ENCODE results near the gene ID4.

The ID4 gene

DNA sequence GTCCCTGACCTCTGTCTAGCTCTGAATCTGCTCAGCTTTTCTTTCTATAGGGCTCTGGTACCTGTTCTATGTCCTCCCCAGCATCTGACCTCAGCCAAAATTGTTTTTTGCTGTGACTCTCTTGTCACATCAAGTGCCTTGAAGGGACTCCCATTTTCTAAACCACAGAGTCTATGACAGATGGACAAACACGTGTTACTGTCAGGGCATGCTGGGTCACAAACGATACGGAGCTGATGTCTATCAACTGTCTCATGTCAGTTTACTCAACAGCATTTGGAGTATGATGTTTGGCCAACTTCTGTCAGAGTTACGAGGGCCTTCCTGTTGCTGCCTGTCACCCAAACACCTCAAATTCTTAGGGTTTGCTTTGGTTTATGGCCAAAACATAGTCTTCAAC is 20.5 kb downstream of the ID4 start:
- Histone ChIP-seq H3K27ac (ENCODE audit: low read depth, low read length, poor library complexity, severe bottlenecking) (no peak overlapping the region), H3K9me3 (ENCODE audit: low read length) (no peaks in the 10 kb centered on the region), H3K79me2 (ENCODE audit: insufficient read depth, low read length) (no peaks in the 10 kb centered on the region), H3K9me2 (ENCODE audit: low read depth, low read length) (no peaks in the 10 kb centered on the region), H3K36me3 (ENCODE audit: insufficient read depth, low read length) (no peaks in the 10 kb centered on the region), H3K4me2 (ENCODE audit: low read length) (no peak overlapping the region), H2AFZ (ENCODE audit: low read length) (no peak overlapping the region), H3K9ac (ENCODE audit: low read length) (no peak overlapping the region), H3K27me3 (ENCODE audit: insufficient read depth, low read length) (no peaks in the 10 kb centered on the region), H3F3A (ENCODE audit: insufficient read depth, low read length) (no peaks in the 10 kb centered on the region), H4K20me1 (ENCODE audit: insufficient read depth, low read length) (no peaks in the 10 kb centered on the region), H3K4me3 (ENCODE audit: low read depth, low read length, poor library complexity, severe bottlenecking) (no peak overlapping the region), H3K4me1 (ENCODE audit: insufficient read depth, low read length, severe bottlenecking) (no peaks in the 10 kb centered on the region)
- TF ChIP-seq EZH2 (IDR thresholded peaks at IDR 0.05; ENCODE audit: borderline replicate concordance, low read length) (no peak), CTCF (IDR thresholded peaks at IDR 0.05; ENCODE audit: low read length) (no peak)

DNA sequence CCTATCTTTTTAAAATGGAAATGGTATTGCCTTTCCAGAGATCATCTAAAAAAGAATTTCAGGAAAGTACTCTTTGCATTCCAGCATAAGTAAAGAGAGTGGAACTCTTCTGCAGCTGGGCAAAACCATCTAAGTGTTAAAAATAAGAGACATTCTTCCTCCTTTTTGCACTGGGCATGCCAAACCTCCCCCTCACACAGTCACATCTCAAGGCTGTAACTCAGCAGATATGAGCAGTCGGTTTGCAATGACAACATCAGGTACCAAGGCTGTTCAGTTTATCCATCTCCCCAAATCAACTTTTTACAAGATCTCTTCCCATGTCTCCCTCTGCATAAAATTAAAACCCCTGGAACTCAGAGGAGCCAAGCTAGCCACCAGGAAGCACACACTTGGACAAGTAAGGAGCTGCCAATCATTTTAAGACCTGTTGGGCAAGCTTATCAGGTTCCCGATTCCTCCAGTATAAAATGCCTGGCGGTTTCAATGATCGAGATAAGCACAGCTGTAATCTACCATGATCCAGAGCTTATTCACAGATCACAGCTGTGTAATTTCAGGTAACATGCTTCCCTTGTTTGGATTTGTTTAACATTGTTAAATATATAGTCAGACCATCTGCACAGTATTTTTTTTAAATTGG is 23.2 kb downstream of the ID4 start:
- no peak overlapping the region for H3K4me3 ChIP-seq (ENCODE audit: low read depth, low read length, poor library complexity, severe bottlenecking)
- H3F3A ChIP-seq (ENCODE audit: insufficient read depth, low read length), result no peaks in the 10 kb centered on the region
- no peaks in the 10 kb centered on the region for H3K9me2 ChIP-seq (ENCODE audit: low read depth, low read length)
- no peaks in the 10 kb centered on the region for H3K36me3 ChIP-seq (ENCODE audit: insufficient read depth, low read length)
- H4K20me1 ChIP-seq (ENCODE audit: insufficient read depth, low read length), result no peaks in the 10 kb centered on the region
- H3K4me2 ChIP-seq (ENCODE audit: low read length), result no peak overlapping the region
- no peak overlapping the region for H3K27ac ChIP-seq (ENCODE audit: low read depth, low read length, poor library complexity, severe bottlenecking)
- H3K9me3 ChIP-seq (ENCODE audit: low read length), result no peaks in the 10 kb centered on the region
- H3K4me1 ChIP-seq (ENCODE audit: insufficient read depth, low read length, severe bottlenecking), result no peaks in the 10 kb centered on the region
- no peaks in the 10 kb centered on the region for H3K79me2 ChIP-seq (ENCODE audit: insufficient read depth, low read length)
- TF ChIP-seq CTCF (IDR thresholded peaks at IDR 0.05; ENCODE audit: low read length) (no peak), EZH2 (IDR thresholded peaks at IDR 0.05; ENCODE audit: borderline replicate concordance, low read length) (no peak)
- H3K27me3 ChIP-seq (ENCODE audit: insufficient read depth, low read length), result no peaks in the 10 kb centered on the region
- H2AFZ ChIP-seq (ENCODE audit: low read length), result no peak overlapping the region
- no peak overlapping the region for H3K9ac ChIP-seq (ENCODE audit: low read length)

- TF ChIP-seq EZH2 (IDR thresholded peaks at IDR 0.05; ENCODE audit: borderline replicate concordance, low read length) (no peak), CTCF (IDR thresholded peaks at IDR 0.05; ENCODE audit: low read length) (no peak)
- H3K9me3 ChIP-seq (ENCODE audit: low read length), result no peaks in the 10 kb centered on the region
- no peak overlapping the region for H3K9ac ChIP-seq (ENCODE audit: low read length)
- H3K4me2 ChIP-seq (ENCODE audit: low read length), result no peak overlapping the region
- no peak overlapping the region for H3K4me3 ChIP-seq (ENCODE audit: low read depth, low read length, poor library complexity, severe bottlenecking)
- no peaks in the 10 kb centered on the region for H3K27me3 ChIP-seq (ENCODE audit: insufficient read depth, low read length)
- H3K4me1 ChIP-seq (ENCODE audit: insufficient read depth, low read length, severe bottlenecking), result no peaks in the 10 kb centered on the region
- no peak overlapping the region for H2AFZ ChIP-seq (ENCODE audit: low read length)
- no peaks in the 10 kb centered on the region for H3F3A ChIP-seq (ENCODE audit: insufficient read depth, low read length)
- H3K9me2 ChIP-seq (ENCODE audit: low read depth, low read length), result no peaks in the 10 kb centered on the region
- no peaks in the 10 kb centered on the region for H3K36me3 ChIP-seq (ENCODE audit: insufficient read depth, low read length)
- no peaks in the 10 kb centered on the region for H4K20me1 ChIP-seq (ENCODE audit: insufficient read depth, low read length)
- no peaks in the 10 kb centered on the region for H3K79me2 ChIP-seq (ENCODE audit: insufficient read depth, low read length)
- no peak overlapping the region for H3K27ac ChIP-seq (ENCODE audit: low read depth, low read length, poor library complexity, severe bottlenecking)
Measured at GRCh38 chr6:19864285-19864684, 27.1 kb downstream of the ID4 start.

All from OCI-LY1 (cell line).